Measurements from ENCODE around the gene MCCC2.

GRCh38 chr5:71680510-71680909, 93.4 kb downstream of the MCCC2 start:
- TF ChIP-seq, protein P1, sequence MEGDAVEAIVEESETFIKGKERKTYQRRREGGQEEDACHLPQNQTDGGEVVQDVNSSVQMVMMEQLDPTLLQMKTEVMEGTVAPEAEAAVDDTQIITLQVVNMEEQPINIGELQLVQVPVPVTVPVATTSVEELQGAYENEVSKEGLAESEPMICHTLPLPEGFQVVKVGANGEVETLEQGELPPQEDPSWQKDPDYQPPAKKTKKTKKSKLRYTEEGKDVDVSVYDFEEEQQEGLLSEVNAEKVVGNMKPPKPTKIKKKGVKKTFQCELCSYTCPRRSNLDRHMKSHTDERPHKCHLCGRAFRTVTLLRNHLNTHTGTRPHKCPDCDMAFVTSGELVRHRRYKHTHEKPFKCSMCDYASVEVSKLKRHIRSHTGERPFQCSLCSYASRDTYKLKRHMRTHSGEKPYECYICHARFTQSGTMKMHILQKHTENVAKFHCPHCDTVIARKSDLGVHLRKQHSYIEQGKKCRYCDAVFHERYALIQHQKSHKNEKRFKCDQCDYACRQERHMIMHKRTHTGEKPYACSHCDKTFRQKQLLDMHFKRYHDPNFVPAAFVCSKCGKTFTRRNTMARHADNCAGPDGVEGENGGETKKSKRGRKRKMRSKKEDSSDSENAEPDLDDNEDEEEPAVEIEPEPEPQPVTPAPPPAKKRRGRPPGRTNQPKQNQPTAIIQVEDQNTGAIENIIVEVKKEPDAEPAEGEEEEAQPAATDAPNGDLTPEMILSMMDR (IDR thresholded peaks at IDR 0.05): no peak
- TF ChIP-seq POLR2A (IDR thresholded peaks at IDR 0.05): no peak
